NCI-H510A treated with DMSO at 0.1 percent for 48 hours (cell line): ENCODE results near the gene OR5AU1.

Experiments used
- DNase-seq: peaks from one replicate; lab custom pipeline; 2025; lab: John Stamatoyannopoulos, UW

The OR5AU1 gene

DNA sequence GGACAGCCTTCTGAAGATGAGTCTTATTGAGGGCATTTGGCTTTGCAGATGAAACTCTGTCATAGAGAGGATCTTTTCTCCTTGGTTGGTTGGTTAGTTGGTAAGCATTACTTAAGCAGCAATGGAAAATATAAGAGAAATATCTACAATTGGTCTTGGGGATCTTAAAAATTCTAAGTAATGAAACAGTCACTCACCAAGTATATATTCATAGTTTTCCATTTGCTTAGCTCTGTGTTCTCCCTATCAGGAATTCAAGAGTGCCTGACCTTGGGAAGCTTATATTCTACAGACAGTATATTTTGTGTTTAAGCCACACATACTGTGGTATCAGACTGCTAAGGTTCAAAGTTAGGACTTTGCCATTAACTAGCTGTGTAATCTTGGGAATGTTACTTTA lies at the start of gene OR5AU1:
OR5AU1 (minus strand) TSS at position 101 of the 400 bp plus-strand sequence. CDS start 191 bp downstream, outside the sequence.
- no peak for DNase-seq

DNA sequence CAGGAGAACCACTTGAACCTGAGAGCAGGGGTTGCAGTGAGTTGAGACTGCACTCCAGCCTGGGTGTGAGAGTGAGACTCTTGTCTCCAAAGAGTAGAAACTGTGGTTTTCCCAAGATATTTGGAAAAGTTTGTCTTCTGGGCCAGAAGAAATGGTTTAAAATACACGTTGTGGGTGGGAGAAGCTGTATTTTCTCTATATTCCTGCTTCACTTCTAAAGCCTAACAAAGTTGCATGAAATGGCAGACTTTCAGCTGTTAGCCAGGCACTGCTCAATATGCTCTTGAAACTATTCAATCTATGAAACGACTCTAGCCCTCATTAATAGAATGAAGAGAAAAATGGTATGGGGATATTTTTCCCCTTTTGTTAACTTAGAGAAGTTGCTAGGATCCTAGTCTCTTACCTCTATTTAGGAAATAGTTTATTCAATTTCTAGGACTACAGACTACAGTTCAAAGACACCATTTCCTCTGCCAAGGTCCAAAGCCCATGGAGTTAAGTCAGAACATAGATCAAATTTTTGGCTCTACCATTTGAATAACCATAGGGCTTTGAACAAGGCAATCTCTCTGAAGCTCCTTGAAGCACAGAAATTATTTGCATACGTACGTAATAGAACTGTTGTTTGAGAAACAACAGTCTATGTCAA lies 49.3 kb upstream of the OR5AU1 start:
- no peak for DNase-seq

- DNase-seq: no peak
Observed at GRCh38 chr14:21204167-21205025, 48.5 kb upstream of the OR5AU1 start.

DNA sequence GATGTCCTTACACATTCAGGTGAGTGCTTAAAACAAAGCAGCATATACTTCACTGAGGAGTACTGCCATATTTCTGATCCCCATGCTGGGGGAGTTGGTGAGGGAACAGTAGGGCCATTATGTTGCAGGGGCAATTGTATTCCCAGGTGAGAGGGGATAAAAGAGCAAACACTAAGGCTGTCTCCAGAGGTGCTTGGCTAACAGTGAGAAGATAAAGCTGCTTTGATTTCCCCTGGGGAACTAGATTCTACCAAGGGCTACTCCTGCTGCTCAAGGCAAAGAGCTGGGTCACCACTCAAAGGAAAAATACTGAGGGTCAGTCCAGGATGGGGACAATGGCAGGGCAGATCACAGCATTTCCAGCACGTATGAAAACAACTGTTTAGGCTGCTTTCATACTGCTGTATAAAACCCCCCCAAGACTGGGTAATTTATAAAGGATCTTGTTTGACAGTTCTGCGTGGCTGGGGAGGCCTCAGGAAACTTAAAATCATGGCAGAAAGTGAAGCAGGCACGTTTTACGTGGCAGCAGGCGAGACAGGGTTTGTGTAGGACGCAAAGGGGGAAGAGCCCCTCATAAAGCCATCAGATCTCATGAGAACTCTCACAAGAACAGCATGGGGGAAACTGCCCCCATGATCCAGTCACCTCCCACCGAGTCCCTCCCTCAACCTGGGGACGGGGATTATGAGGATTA lies 47.8 kb upstream of the OR5AU1 start:
- no peak for DNase-seq

DNA sequence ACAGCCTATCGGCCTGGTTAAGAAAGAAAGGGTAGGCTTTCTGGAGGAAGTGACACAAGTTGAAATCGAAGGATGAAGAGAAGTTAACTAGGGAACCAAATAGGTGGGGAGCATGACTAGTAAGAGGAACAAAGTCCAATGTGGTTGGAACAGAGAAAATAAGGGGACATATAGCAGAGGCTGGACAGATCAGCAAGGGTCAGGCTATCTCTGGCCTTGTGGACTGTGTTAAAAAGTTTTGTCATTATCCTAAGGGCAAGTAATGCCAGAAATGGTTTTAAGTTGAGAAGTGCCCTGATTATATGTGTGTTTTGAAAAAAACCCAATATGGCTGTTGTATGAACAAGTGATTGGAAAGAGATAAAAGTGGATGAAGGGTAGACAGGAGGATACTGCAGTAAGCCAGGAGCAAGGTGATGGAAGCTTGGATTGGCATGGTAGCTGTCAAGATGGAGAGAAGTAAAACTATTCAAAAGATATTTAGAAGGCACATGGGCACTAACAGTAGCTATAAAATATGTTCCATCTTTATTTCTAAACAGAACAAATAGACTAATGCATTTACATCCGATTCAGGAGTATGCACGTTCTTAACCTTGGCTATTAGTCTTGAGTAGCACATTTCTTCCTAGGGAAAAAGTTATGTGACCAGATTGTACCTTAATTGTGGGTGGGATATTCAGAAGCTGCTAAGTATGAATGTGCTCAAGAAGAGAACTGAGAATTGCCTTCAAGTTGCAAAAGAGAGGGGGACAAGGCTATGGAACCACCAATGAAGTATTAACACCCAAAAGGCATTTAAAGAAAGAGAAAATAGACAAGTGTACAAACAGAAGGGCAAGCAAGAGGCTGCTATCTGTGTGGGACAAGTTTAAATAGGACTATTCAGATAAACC lies 46.8 kb upstream of the OR5AU1 start:
- no peak for DNase-seq

- no peak for DNase-seq
Observed at GRCh38 chr14:21201732-21202462, 46.0 kb upstream of the OR5AU1 start.

DNA sequence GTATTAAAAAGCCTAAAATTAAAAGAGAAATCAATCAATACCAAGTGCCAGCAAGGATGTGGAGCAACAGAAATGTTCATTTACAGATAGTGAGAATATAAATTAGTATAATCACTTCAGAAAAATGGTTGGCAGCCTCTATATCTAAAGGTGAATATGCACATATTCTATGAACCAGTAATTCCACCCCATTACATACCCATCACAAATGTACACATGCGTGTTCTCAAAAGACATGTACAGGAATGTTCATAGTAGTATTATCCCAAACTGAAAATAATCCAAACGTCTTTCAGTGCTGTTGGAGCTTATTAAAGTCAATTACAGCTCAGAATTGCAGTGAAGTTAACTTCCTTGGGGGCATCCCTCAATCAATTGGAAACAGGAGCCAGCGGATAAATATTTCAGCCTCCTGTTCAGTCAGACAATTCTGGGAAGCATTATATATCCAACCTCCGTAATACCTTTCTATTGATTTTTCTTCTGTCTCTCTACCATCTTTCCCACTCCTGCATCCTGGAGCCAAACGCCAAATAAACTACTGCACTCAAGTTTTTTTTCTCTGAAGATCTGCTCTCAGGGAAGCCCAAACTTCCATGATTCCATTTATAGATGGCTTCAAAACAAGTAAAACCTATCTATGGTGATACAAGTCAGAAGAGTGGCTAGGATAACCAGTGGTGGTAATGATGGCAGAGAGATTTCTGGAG lies 45.0 kb upstream of the OR5AU1 start:
- DNase-seq: no peak

GRCh38 chr14:21199611-21200560 lies 44.0 kb upstream of the OR5AU1 start:
- DNase-seq: no peak

DNA sequence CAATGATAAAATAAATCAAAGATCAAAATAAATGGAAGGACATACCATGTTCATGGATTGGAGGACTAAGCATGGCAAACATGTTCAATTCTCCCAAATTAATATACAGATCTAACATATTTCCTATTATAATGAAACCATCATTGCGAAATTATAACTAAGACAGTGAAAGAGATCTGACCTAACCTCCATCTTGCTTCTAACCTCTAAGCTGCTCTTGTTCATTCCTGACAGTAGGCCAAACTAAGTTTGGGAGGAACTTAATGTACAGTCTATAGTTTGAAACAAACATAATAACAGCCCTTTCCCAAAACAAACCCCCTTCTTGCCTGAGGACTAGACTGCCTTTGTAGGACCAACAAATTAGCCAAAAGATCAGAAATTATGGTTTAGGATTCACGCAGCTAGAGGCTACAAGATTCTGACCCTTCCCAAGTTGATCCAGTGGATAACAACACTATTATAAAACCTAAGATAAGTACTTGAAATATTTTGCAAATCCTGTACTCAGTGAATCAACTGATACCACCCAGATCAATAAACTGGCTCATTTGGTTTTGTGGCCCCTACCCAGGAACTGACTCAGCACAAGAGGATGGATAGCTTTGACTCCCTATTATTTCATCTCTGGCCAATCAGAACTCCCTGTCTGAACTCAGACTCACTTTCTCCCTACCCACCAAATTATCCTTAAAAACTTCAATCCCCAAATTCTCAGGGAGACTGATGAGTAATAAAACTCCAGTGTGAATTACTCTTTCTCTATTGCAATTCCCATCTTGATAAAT lies 41.7 kb upstream of the OR5AU1 start:
- DNase-seq: no peak

GRCh38 chr14:21194597-21194996 lies 38.7 kb upstream of the OR5AU1 start:
- DNase-seq: no peak

- no peak for DNase-seq
Observed at GRCh38 chr14:21192875-21193535, 37.1 kb upstream of the OR5AU1 start.

DNA sequence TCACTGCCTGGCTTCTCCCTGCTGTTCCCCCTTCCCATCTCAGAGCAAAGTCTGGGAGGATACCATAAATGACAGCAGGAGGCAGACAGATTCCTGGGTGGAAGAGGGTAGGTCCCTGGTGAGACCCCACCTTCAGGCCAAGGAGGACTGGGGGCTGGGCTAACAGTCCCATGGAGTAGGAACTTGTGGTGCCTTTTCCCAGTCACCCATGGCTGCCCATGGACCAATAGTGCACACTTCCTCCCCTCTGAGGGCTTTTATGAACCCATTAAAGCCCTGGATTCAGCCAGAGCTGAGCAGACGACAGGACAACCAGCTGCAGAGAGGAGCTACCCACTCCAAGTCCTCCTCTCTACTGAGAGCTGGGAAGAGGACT lies 36.6 kb upstream of the OR5AU1 start:
- no peak for DNase-seq

DNA sequence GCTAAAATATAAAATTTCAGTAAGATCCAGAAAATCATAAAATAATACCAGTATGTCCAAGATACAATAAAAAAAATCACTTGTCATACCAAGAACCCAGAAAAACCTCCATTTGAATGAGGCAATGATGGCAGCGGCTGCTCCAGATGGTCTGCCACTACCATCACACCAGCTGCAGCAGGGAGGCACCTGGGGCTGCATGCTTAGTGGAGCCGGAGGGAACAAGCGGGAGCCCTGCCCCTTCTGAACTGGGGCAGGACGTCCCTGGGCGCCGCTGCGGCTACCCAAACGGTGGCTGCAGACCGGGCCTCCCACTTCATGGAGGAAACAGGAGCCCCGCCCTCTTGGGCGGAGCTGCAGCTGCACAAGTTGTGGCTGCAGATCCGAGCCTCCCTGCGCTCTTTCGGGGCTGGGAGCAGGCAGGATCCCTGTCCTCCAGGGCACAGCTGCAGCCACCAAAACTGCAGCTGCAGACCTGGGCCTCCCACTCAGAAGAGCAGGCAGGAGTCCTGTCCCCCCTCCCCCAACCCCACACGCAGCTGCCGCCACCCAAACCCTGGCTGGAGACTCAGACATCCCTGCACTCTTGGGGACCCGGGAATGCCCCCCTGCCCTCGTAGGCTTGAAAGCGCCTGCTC lies 36.1 kb upstream of the OR5AU1 start:
- DNase-seq: peak; percentile 87

GRCh38 chr14:21191261-21191808 lies 35.5 kb upstream of the OR5AU1 start:
- DNase-seq: no peak

GRCh38 chr14:21185491-21185890 lies 29.6 kb upstream of the OR5AU1 start:
- no peak for DNase-seq

- DNase-seq: no peak
Observed at GRCh38 chr14:21184254-21184653, 28.4 kb upstream of the OR5AU1 start.

GRCh38 chr14:21182166-21182565 lies 26.3 kb upstream of the OR5AU1 start:
- DNase-seq: no peak
